Trophoblast cell (in vitro differentiated cells and primary cell): ENCODE measurements around the gene FBXW10B.

Experiments used
- DNase-seq, 2 donors: peaks; one replicate each; pipeline ENCODE4 v3.0.0-alpha.2; 2016
- H2AFZ ChIP-seq: 2 replicates; pipeline ENCODE4 v1.6.1; 2013; ENCODE audit warnings: low read length, moderate library complexity, mild to moderate bottlenecking; ENCODE audit not compliant: insufficient read depth, poor library complexity
- H2AK5ac ChIP-seq: 2 replicates; pipeline ENCODE4 v1.6.1; 2013; ENCODE audit warnings: mild to moderate bottlenecking, low read length
- H2BK120ac ChIP-seq: 2 replicates; pipeline ENCODE4 v1.6.1; 2013; ENCODE audit warnings: low read length, mild to moderate bottlenecking, moderate library complexity; ENCODE audit not compliant: insufficient read depth, poor library complexity
- H2BK12ac ChIP-seq: 2 replicates; pipeline ENCODE4 v1.6.1; 2013; ENCODE audit warnings: mild to moderate bottlenecking, low read length, moderate library complexity
- H2BK5ac ChIP-seq: 2 replicates; pipeline ENCODE4 v1.6.1; 2013; ENCODE audit warnings: low read length, low read depth, moderate library complexity, mild to moderate bottlenecking; ENCODE audit not compliant: poor library complexity
- H3K14ac ChIP-seq: 2 replicates; pipeline ENCODE4 v1.6.1; 2013; ENCODE audit warnings: mild to moderate bottlenecking, low read length
- H3K18ac ChIP-seq: 2 replicates; pipeline ENCODE4 v1.6.1; 2013; ENCODE audit warnings: mild to moderate bottlenecking, low read length
- H3K23ac ChIP-seq: 2 replicates; pipeline ENCODE4 v1.6.1; 2013; ENCODE audit warnings: low read length
- H3K27ac ChIP-seq: 2 replicates; pipeline ENCODE4 v1.5.1; 2013; ENCODE audit warnings: low read depth, mild to moderate bottlenecking, inconsistent platforms, low read length, moderate library complexity
- H3K27me3 ChIP-seq: 2 replicates; pipeline ENCODE4 v1.6.1; 2013; ENCODE audit warnings: inconsistent platforms, mild to moderate bottlenecking, low read length, moderate library complexity; ENCODE audit not compliant: insufficient read depth
- H3K36me3 ChIP-seq, 2 experiments: 1 replicate in 1 of 2; 2 replicates in 1 of 2; pipeline ENCODE4 v1.6.1; 2013; ENCODE audit warnings: low read length in 2 of 2, mild to moderate bottlenecking in 2 of 2, moderate library complexity in 1 of 2; ENCODE audit not compliant: insufficient read depth in 2 of 2, control insufficient read depth in 1 of 2
- H3K4ac ChIP-seq: 2 replicates; pipeline ENCODE4 v1.6.1; 2013; ENCODE audit warnings: low read depth, mild to moderate bottlenecking, low read length, moderate library complexity
- H3K4me1 ChIP-seq, 2 experiments: 1 replicate in 1 of 2; 2 replicates in 1 of 2; pipeline ENCODE4 v1.6.1; 2013; ENCODE audit warnings: low read length in 2 of 2, mild to moderate bottlenecking in 2 of 2, moderate library complexity in 1 of 2; ENCODE audit not compliant: insufficient read depth in 2 of 2, control insufficient read depth in 1 of 2
- H3K4me2 ChIP-seq: 2 replicates; pipeline ENCODE4 v1.6.1; 2013; ENCODE audit warnings: inconsistent platforms, mild to moderate bottlenecking, low read length, moderate library complexity
- H3K4me3 ChIP-seq: 2 replicates; pipeline ENCODE4 v1.5.1; 2013; ENCODE audit warnings: mild to moderate bottlenecking, low read depth, low read length, inconsistent platforms
- H3K79me1 ChIP-seq: one replicate; pipeline ENCODE4 v1.6.1; 2013; ENCODE audit warnings: low read length
- H3K79me2 ChIP-seq: 2 replicates; pipeline ENCODE4 v1.6.1; 2013; ENCODE audit warnings: low read length, mild to moderate bottlenecking; ENCODE audit not compliant: control insufficient read depth, insufficient read depth, poor library complexity
- H3K9ac ChIP-seq: 2 replicates; pipeline ENCODE4 v1.6.1; 2013; ENCODE audit warnings: mild to moderate bottlenecking, low read length
- H3K9me3 ChIP-seq: 2 replicates; pipeline ENCODE4 v1.6.1; 2013; ENCODE audit warnings: low read depth, mild to moderate bottlenecking, control low read depth, inconsistent platforms, low read length; ENCODE audit not compliant: insufficient read depth
- H4K12ac ChIP-seq: 2 replicates; pipeline ENCODE4 v1.6.1; 2013; ENCODE audit warnings: low read depth, mild to moderate bottlenecking, low read length, moderate library complexity
- H4K8ac ChIP-seq: 2 replicates; pipeline ENCODE4 v1.6.1; 2013; ENCODE audit warnings: low read depth, mild to moderate bottlenecking, low read length, moderate library complexity
- H4K91ac ChIP-seq: one replicate; pipeline ENCODE4 v1.6.1; 2013; ENCODE audit warnings: low read depth, mild to moderate bottlenecking, low read length, moderate library complexity
- WGBS: extraction: QIAGEN DNeasy Blood & Tissue Kit; methylation state at CpG from one replicate; pipeline ENCODE4 v1.1.7; 2013; ENCODE audit warnings: missing lambda C conversion rate; ENCODE audit not compliant: insufficient read length, insufficient coverage; ENCODE audit errors: extremely low coverage; 5-methylcytosine and 5-hydroxymethylcytosine counted together

Gene FBXW10B

GRCh38 chr17:15660077-15660476 is 40.6 kb upstream of the FBXW10B start:
- peaks cover 22 to 30% of the 10 kb centered on the region in 2 experiments for H3K4me1 ChIP-seq
- no peak overlapping the region for H4K12ac ChIP-seq
- H2AK5ac ChIP-seq, result peak overlapping the region; percentile 2
- H3K4me3 ChIP-seq, result no peak overlapping the region
- no peak overlapping the region for H4K91ac ChIP-seq
- peaks cover 11% of the 10 kb centered on the region for H3K79me1 ChIP-seq
- no peak for DNase-seq
- H3K27me3 ChIP-seq, result no peaks in the 10 kb centered on the region
- no peak overlapping the region for H3K9ac ChIP-seq
- H3K9me3 ChIP-seq, result no peaks in the 10 kb centered on the region
- no peak overlapping the region for H2BK120ac ChIP-seq
- no peak overlapping the region for H3K14ac ChIP-seq
- peaks cover 4 to 5% of the 10 kb centered on the region in 2 experiments for H3K36me3 ChIP-seq
- no CpG with 5 or more reads among the region's 3 CpGs for WGBS
- H3K18ac ChIP-seq, result no peak overlapping the region
- H3K4me2 ChIP-seq, result no peak overlapping the region
- no peaks in the 10 kb centered on the region for H3K79me2 ChIP-seq
- no peak overlapping the region for H4K8ac ChIP-seq
- peak overlapping the region; percentile 26 for H2BK12ac ChIP-seq
- H2AFZ ChIP-seq, result no peak overlapping the region
- no peak overlapping the region for H3K23ac ChIP-seq
- H3K4ac ChIP-seq, result no peak overlapping the region
- H3K27ac ChIP-seq, result no peak overlapping the region
- no peak overlapping the region for H2BK5ac ChIP-seq

GRCh38 chr17:15659663-15660062 is 40.2 kb upstream of the FBXW10B start:
- Histone ChIP-seq H3K36me3 (peaks cover 4 to 5% of the 10 kb centered on the region in 2 experiments), H3K27ac (no peak overlapping the region), H3K4me3 (no peak overlapping the region), H3K14ac (no peak overlapping the region), H2AK5ac (no peak overlapping the region), H4K12ac (no peak overlapping the region), H3K79me2 (no peaks in the 10 kb centered on the region), H4K8ac (no peak overlapping the region), H2BK5ac (no peak overlapping the region), H2AFZ (no peak overlapping the region), H3K23ac (no peak overlapping the region), H2BK120ac (no peak overlapping the region), H3K18ac (no peak overlapping the region), H3K9me3 (no peaks in the 10 kb centered on the region), H4K91ac (no peak overlapping the region), H3K4me2 (peak overlapping the region; percentile 41), H3K4ac (no peak overlapping the region), H3K27me3 (no peaks in the 10 kb centered on the region), H3K79me1 (peaks cover 11% of the 10 kb centered on the region), H2BK12ac (no peak overlapping the region), H3K9ac (no peak overlapping the region), H3K4me1 (peaks cover 24 to 31% of the 10 kb centered on the region in 2 experiments)
- WGBS, result no CpG with 5 or more reads among the region's 4 CpGs
- DNase-seq, result peak; percentile 93 to 96

- Histone ChIP-seq H3K4me2 (no peak overlapping the region), H3K27me3 (no peaks in the 10 kb centered on the region), H2BK12ac (peak overlapping the region; percentile 42), H3K4me1 (peaks cover 24 to 31% of the 10 kb centered on the region in 2 experiments), H2AK5ac (no peak overlapping the region), H3K9ac (no peak overlapping the region), H3K23ac (no peak overlapping the region), H3K4ac (no peak overlapping the region), H2BK5ac (peak overlapping the region; percentile 11), H3K36me3 (peaks cover 2% of the 10 kb centered on the region in 2 experiments), H4K12ac (no peak overlapping the region), H4K91ac (peak overlapping the region; percentile 12), H3K9me3 (no peaks in the 10 kb centered on the region), H4K8ac (no peak overlapping the region), H3K4me3 (no peak overlapping the region), H3K14ac (no peak overlapping the region), H3K79me2 (no peaks in the 10 kb centered on the region), H2BK120ac (peak overlapping the region; percentile 1), H3K18ac (no peak overlapping the region), H2AFZ (no peak overlapping the region), H3K27ac (peak overlapping the region; percentile 3), H3K79me1 (peaks cover 11% of the 10 kb centered on the region)
- no CpG with 5 or more reads among the region's 6 CpGs for WGBS
- DNase-seq, result peak; percentile 33 to 74
Measured at GRCh38 chr17:15659236-15659635, 39.7 kb upstream of the FBXW10B start.

GRCh38 chr17:15658296-15658695 is 38.8 kb upstream of the FBXW10B start:
- Histone ChIP-seq H4K12ac (no peak overlapping the region), H3K9ac (no peak overlapping the region), H3K79me1 (peaks cover 18% of the 10 kb centered on the region), H2BK5ac (no peak overlapping the region), H4K8ac (no peak overlapping the region), H3K27me3 (no peaks in the 10 kb centered on the region), H3K4me1 (peaks cover 29 to 38% of the 10 kb centered on the region in 2 experiments), H3K4me3 (no peak overlapping the region), H3K36me3 (peaks cover 0 to 2% of the 10 kb centered on the region in 2 experiments), H3K27ac (no peak overlapping the region), H2BK12ac (no peak overlapping the region), H2AFZ (no peak overlapping the region), H3K18ac (no peak overlapping the region), H3K14ac (no peak overlapping the region), H3K23ac (no peak overlapping the region), H2AK5ac (no peak overlapping the region), H4K91ac (no peak overlapping the region), H2BK120ac (no peak overlapping the region), H3K9me3 (no peaks in the 10 kb centered on the region), H3K4ac (no peak overlapping the region), H3K79me2 (peaks cover 2% of the 10 kb centered on the region), H3K4me2 (no peak overlapping the region)
- no CpG with 5 or more reads among the region's 3 CpGs for WGBS
- peak in 1 of 2 donors; percentile 71 for DNase-seq
